Hepatocyte (in vitro differentiated cells): Measurements from ENCODE around the gene ANKLE2.

Source experiments
- EZH2 ChIP-seq: fragments of 200-600 bp; sonication (generic); IDR thresholded peaks from 2 replicates; pipeline ENCODE4 v1.6.1; 2016; ENCODE audit warnings: antibody characterized with exemption, mild to moderate bottlenecking, borderline replicate concordance
- TF ChIP-seq, protein P1 (sequence below): fragments of 200-600 bp; sonication (generic); IDR thresholded peaks from 2 replicates; pipeline ENCODE4 v1.5.1; 2016; ENCODE audit warnings: antibody characterized with exemption, mild to moderate bottlenecking; ENCODE audit not compliant: poor library complexity

DNA sequence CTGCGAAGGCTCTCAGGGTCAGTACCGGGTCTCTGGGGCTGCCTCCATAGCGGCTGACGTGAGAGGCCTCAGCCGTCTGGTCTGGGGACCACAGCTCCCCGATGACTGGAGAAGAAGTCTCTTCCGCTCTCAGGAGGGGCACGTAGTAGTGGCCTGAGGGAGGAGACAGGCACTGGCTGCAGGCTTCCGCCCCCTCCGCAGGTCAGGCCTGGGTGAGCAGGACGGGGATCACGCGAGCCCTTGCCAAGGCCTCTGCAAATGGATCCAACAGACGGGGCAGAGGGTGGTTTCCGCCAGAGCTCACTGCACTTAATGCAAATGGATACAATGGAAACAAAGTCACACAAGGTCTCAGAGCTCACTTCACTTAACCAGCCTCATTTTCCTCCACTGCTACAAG, 24.7 kb downstream of the ANKLE2 start:
- TF ChIP-seq, protein P1, sequence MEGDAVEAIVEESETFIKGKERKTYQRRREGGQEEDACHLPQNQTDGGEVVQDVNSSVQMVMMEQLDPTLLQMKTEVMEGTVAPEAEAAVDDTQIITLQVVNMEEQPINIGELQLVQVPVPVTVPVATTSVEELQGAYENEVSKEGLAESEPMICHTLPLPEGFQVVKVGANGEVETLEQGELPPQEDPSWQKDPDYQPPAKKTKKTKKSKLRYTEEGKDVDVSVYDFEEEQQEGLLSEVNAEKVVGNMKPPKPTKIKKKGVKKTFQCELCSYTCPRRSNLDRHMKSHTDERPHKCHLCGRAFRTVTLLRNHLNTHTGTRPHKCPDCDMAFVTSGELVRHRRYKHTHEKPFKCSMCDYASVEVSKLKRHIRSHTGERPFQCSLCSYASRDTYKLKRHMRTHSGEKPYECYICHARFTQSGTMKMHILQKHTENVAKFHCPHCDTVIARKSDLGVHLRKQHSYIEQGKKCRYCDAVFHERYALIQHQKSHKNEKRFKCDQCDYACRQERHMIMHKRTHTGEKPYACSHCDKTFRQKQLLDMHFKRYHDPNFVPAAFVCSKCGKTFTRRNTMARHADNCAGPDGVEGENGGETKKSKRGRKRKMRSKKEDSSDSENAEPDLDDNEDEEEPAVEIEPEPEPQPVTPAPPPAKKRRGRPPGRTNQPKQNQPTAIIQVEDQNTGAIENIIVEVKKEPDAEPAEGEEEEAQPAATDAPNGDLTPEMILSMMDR, result no peak
- no peak for TF ChIP-seq EZH2
